ENCODE results near the gene GRAP.
A peak's percentile ranks its signal among the peaks of the same experiment; 100 is the strongest.

The GRAP gene

DNA sequence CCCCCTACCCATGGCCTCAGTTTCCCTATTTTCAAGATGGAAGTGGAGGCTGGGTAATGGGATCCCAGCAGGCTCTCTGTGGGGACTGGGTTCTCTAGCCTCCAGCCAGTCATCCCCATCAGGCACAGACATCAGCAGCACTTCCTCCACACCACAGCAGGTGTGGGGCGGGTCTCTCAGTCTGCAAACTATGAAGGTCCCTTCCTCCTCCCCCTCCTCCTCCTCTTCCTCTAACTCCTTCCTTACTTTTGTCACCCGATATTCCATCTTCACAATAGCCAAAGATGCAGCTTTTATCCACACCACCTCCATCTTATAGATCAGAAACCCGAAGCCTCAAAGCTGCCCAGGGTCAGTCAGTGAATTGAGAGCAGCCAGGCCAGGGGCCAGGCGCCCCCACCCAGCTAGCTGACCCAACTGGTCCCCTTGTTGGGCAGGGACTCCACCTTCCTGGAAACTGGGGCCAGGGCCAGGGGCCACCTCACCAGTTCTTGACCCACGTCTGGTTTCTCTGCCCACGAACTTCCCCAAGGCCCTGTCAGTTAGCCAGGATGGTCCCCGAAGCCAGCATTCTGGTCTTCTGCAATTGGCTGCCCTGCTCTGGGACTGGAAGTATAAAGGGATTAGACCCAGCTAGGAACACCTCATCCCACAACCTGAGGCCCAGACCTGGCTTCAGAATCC is 44.7 kb downstream of the GRAP start:
- no peak for DNase-seq

DNA sequence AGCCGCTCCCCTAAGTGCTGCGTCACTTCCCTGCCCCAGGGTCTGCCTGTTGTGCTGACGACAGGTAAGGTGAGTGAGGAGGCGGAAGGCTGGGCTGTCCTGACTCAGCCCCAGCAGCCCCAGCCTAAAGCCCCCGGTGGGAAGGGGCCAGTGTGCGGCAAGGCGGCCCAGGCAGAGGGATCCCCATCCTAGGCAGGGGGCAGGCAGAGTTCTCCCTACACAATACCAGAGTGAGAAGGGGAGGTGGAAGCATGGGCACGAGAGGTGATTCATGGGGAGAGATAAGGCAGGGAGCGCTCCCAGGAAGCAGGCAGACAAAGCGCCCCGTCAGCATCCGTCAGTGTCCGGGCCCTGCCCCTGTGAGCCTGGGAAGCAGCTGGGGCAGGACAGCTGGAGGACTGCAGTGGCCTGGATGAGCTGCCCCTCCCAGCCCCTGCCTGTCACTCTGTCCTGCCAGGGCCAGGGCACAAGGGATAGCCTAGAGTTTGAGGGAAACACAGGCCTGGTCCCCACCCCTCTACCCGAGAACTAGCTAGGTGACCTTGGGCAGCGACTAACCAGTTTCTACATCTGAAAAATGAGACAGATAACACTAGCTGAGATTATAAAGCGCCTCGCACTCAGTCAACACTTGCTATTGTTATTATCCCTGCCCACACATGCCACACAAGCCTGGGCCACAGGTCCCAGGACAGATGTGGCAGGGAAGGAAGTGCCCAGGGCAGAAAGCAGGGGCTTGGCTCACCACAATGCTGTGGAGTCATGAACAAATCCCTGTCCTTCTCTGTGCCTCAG is 46.0 kb downstream of the GRAP start:
- DNase-seq: no peak

DNA sequence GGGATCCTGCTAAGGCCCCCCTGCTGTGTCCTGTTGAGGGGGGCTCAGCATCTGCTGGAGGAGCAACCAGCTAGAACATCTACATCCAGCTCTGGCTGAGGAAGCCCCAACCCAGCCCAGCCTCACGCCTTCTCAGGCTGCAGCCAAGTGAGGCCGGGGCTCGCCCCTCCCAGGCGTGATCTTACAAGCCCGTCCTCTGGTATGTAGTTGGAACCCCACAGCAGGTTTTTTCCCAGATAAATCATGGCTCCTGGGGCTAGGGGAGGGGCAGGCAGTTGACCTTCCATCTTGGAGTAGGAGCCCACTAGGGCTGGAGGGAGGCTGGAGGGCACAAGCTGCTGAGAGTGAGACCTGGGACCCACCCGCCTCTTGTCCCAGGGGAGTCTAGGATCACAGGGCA is 46.8 kb downstream of the GRAP start:
- no peak for DNase-seq

DNA sequence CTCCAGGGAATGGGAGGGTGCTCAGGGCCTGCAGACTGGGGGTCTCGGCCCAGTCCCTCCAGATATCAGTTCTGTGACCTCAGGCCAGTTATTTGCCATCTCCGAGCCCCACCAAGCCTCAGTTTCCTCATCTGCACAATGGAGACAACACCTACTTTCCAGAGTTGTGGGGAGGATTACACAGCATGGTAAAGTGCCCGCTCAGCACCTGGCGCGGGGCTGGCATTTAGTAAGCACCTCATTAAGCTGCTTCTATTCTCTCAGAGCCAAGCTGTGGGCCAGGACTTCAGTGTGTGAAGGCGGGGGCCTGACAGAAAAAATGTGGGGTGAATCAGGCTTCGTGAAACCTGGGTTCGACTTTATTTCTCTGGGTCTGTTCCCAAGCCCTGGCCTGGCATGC is 47.4 kb downstream of the GRAP start:
- no peak for DNase-seq

DNA sequence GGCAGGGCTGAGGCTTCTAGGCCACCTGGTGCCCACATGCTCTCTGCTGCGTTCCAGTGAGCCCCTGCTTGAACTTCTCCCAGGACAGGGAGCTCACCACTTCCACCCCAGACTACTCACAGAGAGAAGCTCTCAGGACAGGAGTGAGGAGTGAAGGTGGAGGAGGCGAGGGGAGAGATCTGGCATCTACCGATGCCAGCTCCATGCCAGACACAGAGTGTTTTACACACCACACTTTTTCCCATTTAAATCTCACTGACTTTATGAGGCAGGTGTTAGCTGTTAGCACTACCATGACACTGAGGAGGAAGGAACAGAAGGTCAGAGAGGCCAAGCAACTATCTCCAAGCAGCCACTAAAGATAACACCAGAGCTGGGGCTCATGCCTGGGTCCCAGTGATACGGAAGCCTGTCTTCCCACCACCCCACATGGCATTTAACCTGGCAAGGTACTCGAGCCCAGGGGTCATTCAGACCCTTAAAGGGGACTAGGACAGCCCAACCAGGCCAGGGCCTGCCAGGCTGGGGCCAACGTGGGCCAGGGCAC is 49.0 kb downstream of the GRAP start:
- no peak for DNase-seq

DNA sequence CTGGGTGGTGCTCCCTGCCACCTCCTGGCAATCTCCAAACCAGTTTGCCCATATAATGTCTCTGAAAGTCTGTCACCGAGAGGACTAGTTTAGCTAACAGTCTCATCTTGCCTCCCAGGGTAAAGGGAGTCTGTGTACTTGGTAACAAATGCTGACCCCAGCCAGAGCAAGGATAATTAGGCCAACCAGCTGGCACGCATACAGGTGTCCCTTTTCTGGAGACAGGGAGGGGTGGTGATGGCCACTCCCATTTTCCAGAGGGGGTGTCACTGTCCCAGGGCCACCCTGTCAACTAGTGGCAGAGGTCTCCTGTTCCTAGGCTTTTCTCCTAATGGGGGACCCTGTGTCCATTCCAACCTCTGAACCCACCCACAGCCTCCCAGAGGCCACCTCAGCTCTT is 50.3 kb downstream of the GRAP start:
- no peak for DNase-seq

DNA sequence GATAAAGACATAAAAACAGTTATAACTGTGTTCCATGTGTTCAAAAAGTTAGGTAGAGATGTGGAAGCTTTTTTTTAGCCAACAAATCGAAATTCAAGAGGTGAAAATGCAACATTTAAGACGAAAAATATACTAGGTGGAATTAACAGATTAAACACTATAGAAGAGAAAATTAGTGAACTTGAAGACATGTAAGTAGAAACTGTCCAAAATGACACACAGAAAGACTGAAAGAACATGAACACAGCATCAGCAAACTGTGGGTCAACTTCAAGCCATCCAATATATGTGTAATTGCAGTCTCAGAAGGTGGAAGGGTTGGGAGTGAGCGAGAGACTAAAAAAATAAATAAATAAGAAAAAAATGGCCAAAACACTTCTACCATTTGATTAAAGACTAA is 51.5 kb downstream of the GRAP start:
- no peak for DNase-seq

DNA sequence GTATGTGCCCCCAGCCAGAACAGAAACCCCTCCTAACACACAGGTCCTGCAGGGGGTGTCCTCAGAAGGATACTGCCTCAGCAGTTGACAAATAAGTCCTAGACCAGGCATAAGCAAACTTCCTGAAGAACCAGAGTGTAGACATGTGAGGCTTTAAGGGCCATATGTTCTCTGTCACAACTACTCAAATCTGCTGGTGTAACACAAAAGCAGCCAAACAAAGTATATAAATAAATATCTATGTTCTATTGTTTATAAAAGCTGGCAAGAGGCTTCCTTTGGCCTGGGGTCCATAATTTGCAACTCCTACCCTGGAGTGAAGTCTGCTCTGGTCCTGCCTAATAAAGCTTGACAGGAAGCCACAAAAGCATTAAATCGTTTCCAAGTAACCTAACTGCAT is 52.1 kb downstream of the GRAP start:
- no peak for DNase-seq

DNA sequence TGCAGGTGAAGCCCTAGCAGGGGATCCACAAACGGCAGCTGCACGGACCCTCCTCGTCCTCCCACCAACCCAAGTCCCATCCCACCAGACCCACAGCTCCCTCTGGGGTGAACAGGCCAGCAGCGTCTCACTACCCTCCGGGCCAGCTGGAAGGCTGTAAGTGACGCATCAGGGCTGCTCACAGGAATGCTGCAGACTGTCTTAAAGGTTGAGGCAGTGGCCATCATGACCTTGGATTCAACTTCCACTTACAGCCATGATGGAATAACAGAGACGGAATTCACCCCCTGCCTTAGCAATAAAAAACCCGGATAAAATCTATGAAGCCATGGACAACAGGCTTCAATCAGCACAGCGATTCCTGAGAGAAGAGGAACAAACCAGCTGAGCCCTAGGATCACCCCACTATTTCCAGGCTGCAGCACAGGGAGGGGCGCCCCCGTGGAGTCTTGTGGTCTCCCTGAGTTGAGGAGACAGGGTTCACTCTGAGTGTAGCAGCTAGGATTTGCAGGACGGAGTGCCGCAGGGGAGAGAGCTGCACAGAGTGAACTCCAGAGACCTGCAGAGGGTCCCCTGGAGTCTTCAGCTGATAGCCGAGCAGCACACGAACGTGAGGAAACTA is 52.7 kb downstream of the GRAP start:
- DNase-seq: no peak

DNA sequence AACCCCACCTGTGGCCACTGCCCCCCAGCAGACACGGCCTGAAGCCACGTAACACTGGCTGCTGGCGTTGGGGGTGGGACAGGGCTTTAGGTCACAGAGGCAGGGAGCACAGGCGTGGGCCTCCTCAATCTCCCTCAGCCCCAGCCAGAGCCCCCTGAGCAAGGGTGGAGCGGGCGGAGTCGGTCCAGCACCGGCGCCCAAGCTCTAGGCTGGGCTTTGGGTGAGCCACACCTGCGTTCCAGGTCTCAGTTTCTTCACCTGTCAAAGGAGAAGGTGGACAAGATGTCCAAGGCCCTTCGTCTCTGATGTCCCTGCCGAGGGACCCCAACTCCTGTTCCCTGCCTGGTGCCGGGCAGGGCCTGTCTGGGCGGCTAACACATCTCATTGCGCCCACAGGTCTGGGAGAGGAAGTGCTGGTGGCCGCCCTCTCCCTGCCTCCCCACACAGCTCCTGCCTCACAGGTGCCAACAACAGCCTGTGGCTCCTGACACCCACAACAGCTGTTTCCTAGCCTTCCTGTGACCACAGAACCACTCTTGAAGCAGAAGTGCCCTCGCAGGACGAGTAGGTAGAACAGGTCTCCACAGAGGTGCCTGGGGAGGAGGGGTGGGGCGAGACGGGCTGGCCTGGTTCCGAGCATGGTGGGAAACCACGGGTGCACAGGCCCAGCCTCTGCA is 54.2 kb downstream of the GRAP start:
- DNase-seq: peak; percentile 37

DNA sequence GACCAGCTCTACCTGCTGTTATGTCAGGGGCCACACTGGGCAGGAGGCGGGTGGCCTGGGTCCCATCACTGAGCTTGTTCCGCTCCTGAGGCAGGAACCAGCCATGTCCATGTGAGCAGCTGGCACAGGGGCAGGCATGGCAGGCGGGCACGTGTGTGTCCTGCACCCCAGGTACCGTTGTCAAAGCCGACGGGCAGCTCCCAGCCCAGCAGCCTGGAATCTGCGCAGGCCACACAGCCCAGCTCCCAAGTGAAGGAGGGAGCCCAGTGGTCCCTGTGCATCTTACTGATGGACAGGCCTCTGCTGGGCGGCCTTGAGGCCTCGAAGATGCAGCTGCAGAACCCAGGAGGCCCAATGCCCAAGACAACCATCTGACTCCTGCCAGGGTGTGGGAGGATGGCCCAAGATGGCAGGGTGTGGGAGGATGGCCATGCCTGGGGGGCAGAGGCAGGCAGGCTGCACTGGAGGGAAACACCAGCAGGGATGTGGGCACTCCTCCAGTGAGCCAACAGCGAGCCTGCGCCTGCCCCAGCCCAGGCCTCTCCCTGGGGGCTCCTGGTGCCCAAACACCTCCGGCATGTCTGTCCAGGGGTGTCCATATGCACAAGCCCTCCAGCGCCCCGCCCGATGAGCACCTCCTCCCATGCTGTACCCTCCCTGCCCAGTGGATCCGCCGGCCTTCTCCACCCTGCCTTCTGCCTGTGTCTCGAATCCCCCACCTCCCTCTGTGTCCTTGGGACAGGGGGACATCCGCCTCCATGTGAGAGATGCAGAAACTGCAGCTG is 55.0 kb downstream of the GRAP start:
- no peak for DNase-seq

DNA sequence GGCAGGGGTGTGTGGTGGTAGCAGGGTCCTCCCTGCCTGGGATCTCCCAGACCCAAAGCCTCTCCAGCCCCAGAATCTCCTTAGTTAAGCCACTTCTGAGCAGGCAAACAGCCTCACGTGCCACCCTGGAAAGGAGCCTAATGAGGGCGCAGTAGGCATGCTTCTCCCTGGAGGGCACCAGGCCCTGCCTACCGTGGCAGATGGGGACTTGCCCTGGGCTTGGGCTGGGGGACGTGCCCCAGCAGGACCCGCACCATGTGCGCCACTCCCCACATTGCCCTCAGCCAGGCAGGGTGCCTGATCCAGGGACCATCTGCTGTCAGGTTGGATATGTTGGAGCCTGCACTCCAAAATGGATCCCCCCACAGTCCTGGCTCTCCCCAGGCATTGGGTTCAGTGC is 56.4 kb downstream of the GRAP start:
- no peak for DNase-seq

DNA sequence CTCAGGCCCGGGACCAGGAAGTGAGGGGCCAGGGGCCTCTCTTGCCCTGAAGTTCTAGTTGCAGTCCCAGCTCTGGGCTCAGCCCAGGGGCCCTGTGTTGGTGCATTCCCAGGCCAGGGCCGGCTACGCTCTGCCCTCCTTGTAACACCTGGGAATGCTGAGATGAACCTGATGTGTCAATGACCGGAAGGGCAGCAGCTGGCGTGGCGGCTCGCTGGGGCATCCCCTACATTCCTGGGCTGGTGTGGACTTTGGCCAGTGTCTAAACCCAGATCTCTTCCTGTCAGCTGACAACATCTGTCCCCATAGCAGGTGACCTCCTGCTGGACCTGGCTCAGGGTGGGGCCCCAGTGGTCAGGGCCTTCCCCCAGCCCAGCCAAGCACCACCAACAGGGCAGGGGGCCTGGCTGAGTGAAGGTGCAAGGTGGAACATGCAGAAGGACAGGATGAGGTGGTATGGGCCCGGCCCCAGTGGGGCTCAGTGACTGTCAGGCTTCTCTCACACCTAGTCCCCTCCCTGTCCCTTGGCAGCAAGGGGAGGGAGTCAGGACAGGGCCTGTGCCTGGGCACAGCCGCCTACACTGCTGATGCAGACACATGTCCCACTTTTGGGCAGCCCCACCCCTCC is 58.1 kb downstream of the GRAP start:
- DNase-seq: no peak

DNA sequence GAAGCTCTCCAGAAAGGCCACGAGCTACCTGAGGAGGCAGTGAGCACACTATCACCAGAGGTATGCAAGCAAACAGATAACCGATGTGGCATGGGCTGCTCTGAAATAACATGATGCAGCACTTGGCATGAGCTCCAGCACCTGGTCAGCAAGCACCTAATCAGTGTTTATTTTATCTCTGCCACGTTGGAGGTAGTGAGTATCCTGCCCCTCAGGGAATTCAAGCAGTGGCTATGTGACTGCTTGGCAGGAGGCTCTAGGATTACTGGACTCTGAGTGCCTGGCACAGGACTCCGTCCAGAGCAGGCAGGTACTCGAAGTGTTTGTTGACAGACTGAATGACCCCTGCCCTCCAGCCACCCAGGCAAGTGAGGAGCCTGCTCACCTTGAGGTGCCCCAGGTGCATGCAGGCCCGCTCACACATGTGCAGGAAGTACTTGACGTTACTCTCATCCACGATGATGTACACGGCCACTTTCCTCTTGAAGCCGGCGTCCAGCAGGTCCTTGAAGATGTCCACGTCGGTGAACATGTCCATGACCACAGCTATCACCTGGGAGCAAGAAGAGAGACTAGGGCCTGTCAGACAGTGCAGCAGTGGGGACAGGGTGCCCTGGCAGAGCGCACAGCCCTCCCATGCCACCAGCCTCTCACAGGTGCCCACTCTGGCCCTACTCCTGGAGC is 58.8 kb downstream of the GRAP start:
- DNase-seq: no peak

DNA sequence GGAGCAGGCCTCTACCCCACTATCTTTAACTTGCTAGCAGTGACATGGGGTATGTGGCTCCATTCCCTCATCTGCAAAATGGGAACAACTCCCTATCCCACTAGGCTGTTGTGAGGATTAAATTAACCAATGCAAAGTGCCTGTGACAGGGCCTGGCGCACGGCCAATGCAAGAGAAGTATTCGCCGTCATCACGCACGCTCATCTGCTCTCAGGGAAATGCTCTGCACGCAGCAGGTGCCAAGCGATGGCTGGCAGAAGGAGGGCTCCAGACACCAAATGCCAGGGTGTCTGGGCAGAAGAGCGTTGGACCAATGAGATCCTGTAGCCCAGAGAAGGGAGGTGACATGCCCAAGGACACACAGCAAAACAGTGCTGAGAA is 59.5 kb downstream of the GRAP start:
- DNase-seq: no peak

DNA sequence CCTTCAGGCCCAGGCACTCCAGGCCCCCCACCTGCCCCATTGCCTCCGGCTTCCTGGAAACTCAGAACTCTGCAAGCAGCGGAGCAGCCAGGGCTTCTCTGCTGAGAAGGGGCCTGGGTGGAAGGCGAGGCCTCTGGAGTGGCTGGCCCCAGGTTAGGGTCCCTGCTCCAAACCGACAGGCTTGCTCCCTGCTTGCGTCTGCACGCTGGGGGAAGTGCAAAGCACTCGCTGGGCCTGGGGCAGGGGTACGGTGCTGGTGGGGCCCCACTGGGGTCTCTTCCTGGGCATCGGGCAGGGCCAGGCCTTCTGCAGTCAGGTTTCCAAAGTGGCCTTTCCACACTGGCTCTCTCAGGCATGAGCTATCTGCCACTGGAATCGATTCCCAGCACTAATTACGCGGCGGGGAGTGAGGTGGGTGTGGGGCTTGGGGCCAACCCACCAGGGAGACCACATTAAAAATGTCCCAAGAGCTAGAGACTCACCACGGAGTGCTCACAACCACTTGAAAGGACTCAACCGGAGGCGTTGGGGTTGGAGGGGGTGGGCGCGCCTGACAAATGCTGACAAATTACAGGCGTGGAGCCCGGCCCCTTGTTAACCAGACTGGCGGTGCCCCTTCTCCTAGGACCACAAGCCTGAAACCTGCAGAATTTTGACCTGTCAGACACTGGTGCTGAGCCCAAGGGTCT is 60.1 kb downstream of the GRAP start:
- DNase-seq: no peak

DNA sequence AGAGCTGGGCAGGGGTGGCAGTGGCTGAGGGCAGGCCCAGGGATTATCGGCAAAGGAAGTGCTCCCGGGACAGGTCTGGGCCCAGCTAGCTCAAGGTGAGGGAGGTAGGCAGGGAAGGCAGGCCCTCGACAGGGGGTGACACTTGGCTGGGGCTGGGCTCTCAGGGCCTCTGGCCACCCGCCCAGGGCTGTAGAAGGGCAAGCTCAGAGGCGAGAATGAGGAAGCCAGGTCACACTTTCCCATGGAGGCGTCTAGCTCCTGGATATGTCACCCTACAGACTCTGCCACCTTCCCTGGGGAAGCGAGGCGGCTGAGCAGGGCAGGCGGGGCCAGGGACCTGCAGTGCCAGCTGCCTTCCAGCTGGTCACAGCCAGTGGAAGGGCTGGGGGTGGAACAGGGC is 61.3 kb downstream of the GRAP start:
- no peak for DNase-seq

DNA sequence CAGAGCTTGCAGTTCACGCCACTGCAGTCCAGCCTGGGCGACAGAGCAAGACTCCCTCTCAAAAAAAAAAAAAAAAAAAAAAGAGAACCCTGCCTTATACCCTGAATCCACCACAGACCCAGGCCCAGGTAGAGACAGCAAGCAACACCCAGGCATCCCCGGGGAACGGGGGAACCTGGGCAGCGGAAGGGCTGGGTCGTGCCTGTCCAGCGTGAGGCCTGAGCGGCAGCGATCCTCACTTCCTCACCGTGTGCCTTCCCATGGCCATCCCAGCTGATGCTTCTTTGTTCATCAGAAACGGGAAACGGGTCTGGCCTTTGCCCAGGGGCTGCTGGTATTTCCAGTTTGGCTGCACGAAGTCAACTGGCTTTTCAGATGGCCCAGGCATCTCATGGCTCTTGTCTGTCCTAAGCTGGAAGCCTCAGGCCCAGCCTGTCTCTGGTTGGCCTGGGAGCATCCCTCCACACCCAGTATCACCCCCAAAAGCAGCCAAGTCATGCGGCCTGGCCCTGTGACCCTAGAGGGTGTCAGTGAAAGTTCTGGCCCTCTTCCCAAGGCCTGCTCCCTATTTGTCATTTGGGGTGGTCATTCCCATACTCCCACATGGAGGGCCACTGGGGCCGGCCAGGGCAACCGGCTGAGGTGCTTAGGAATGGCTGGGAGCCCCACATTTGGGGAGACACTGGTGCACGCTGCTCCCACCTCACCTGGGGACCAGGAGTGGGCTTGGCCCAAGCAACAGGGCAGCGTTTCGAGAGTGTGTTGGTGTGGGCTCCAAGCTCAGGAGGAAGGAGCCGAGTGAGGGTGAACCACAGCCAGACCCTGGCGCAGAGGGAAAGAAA is 62.3 kb downstream of the GRAP start:
- no peak for DNase-seq

DNA sequence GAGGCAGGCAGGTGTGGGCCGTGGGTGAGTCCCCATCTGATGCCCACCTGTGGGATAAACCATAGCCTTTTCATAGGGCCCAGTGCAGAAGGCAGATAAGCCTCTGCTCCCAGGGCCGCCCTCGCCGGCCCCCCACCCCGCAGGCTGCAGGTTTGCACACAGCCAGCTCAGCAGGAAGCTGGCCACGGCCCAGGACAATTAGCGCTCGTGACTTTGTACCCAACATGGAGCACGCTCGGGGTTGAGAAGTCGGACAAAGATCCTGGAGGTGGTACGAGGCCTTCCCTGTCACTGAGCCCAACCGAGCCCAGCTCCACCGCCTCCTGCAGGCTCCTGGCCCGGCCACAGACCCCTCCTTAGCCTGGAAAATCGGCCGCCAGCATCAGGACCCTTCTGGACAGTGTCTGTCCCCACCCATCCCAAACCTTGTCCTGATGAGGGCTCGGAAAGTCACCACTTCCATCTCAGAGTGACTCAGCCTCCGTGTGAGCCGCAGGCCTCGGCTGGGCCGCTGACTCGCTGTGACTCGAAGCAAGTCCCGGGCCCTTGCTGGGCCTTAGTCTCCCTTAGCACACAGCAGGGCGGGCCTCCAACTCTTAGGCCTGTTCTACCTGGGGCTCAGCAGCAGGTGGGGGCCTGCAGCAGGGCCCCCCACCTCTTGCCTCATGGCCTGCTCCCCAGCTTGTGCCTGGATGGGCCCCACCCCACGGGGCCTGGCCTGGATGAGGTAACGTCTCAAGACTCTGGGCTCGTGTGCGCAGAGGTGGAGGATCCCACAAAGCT is 64.9 kb downstream of the GRAP start:
- no peak for DNase-seq

Measured in activated CD8-positive, alpha-beta memory T cell treated with anti-CD3 and anti-CD28 coated beads, Interleukin-2, amount 50 U/mL, for 4 hours (primary cell).